B cell (primary cell): ENCODE results near the gene TSBP1. TPM values are rescaled to one million over a fixed set of nuclear protein-coding genes. Genes with fewer than 3 reads are reported as not detected.

ENCODE experiments used
- ATAC-seq: fragments of 200-7000 bp; cut with Tn5 transposase; one replicate; pipeline ENCODE4 v1.10.0; 2021; ENCODE audit warnings: low read depth, mild to moderate bottlenecking, moderate number of reproducible peaks, moderate library complexity
- CTCF ChIA-PET: fragments of 350-600 bp; sonication (Branson Sonifier 250); formaldehyde crosslinking; loops from one replicate; lab custom pipeline; 2021; ENCODE audit warnings: antibody characterized with exemption, inconsistent platforms; lab: Charles Lee
- POLR2A ChIA-PET: fragments of 350-600 bp; sonication (Branson Sonifier 250); formaldehyde crosslinking; loops from one replicate; lab custom pipeline; 2021; ENCODE audit warnings: antibody characterized with exemption; lab: Charles Lee
- DNase-seq: peaks from one replicate; pipeline ENCODE4 v3.0.0; 2013
- H2AFZ ChIP-seq: 2 replicates; pipeline ENCODE4 v1.6.1; 2012; ENCODE audit warnings: mild to moderate bottlenecking, low read depth, low read length; ENCODE audit not compliant: insufficient read depth, poor library complexity, severe bottlenecking
- H3K27ac ChIP-seq, 2 donors: 1 replicate in 1 of 2; 2 replicates in 1 of 2; pipeline ENCODE4 v1.5.1; 2012 to 2013; ENCODE audit warnings: low read length in 2 of 2, mild to moderate bottlenecking in 2 of 2, moderate library complexity in 1 of 2
- H3K27me3 ChIP-seq, 4 experiments: fragments of 200-600 bp in 1 of 4; sonication (generic) in 1 of 4; replicated peaks in 1 of 4; 1 replicate in 2 of 4; 2 replicates in 2 of 4; pipeline versions ENCODE4 v1.6.1 to v1.7.0; 2013 to 2016; ENCODE audit warnings: low read length in 3 of 4, mild to moderate bottlenecking in 2 of 4, mixed read lengths in 1 of 4, moderate library complexity in 1 of 4; ENCODE audit not compliant: insufficient read depth in 4 of 4, control insufficient read depth in 3 of 4; ENCODE audit errors: control extremely low read depth in 1 of 4
- H3K36me3 ChIP-seq, 2 experiments: replicated peaks in 1 of 2; 1 replicate in 1 of 2; 2 replicates in 1 of 2; pipeline versions ENCODE4 v1.6.1 to v1.7.1; 2013; ENCODE audit warnings: low read length in 1 of 2; ENCODE audit not compliant: insufficient read depth in 2 of 2, control insufficient read depth in 1 of 2; ENCODE audit errors: control extremely low read depth in 1 of 2, extremely low read depth in 1 of 2
- H3K4me1 ChIP-seq, 2 donors: fragments of 200-600 bp in 1 of 2; sonication (generic) in 1 of 2; 1 replicate in 1 of 2; 2 replicates in 1 of 2; pipeline versions ENCODE4 v1.5.1 to v1.6.1; 2013 to 2017; ENCODE audit warnings: low read length in 2 of 2; ENCODE audit not compliant: control insufficient read depth in 2 of 2, insufficient read depth in 2 of 2
- H3K4me2 ChIP-seq: replicated peaks from 2 replicates; pipeline ENCODE3; 2012; ENCODE audit warnings: mild to moderate bottlenecking, low read depth, low read length; ENCODE audit not compliant: poor library complexity, severe bottlenecking
- H3K4me3 ChIP-seq, 5 experiments: fragments of 200-600 bp in 1 of 5; sonication (generic) in 1 of 5; 1 replicate in 3 of 5; 2 replicates in 2 of 5; pipeline versions ENCODE4 v1.5.1 to v1.7.0; 2011 to 2016; ENCODE audit warnings: low read length in 4 of 5, mild to moderate bottlenecking in 4 of 5, low read depth in 2 of 5, control low read depth in 1 of 5, moderate library complexity in 1 of 5; ENCODE audit not compliant: insufficient read depth in 1 of 5; ENCODE audit errors: control extremely low read depth in 1 of 5, extremely low read depth in 1 of 5
- H3K79me2 ChIP-seq: fragments of 200-600 bp; sonication (generic); one replicate; pipeline ENCODE4 v1.6.0; 2016; ENCODE audit warnings: low read length; ENCODE audit not compliant: control insufficient read depth, insufficient read depth
- H3K9ac ChIP-seq: fragments of 200-600 bp; sonication (generic); 2 replicates; pipeline ENCODE4 v1.6.1; 2017; ENCODE audit warnings: mild to moderate bottlenecking, low read length, moderate library complexity
- H3K9me3 ChIP-seq, 3 donors: one replicate each; pipeline versions ENCODE4 v1.6.1 to v1.7.1; 2013; ENCODE audit warnings: low read length in 2 of 3; ENCODE audit not compliant: control insufficient read depth in 2 of 3, insufficient read depth in 1 of 3; ENCODE audit errors: control extremely low read depth in 1 of 3
- H4K20me1 ChIP-seq: 2 replicates; pipeline ENCODE4 v1.6.0; 2012; ENCODE audit warnings: mild to moderate bottlenecking, low read length; ENCODE audit not compliant: insufficient read depth, control insufficient read depth, poor library complexity, severe bottlenecking
- H3K27ac Mint-ChIP-seq: one replicate; pipeline ENCODE4 v1.8.0; 2021; ENCODE audit warnings: mixed read lengths
- H3K27me3 Mint-ChIP-seq: one replicate; pipeline ENCODE4 v1.8.0; 2021; ENCODE audit warnings: mixed read lengths
- H3K4me1 Mint-ChIP-seq: one replicate; pipeline ENCODE4 v1.8.0; 2021; ENCODE audit warnings: mixed read lengths
- H3K4me3 Mint-ChIP-seq: one replicate; pipeline ENCODE4 v1.8.0; 2021; ENCODE audit warnings: mixed read lengths
- H3K9me3 Mint-ChIP-seq: one replicate; pipeline ENCODE4 v1.8.0; 2022; ENCODE audit warnings: mixed read lengths; ENCODE audit not compliant: insufficient read depth
- CTCF ChIP-seq: fragments of 200-600 bp; IDR thresholded peaks from one replicate; pipeline ENCODE4 v1.8.0; 2022; ENCODE audit warnings: antibody characterized with exemption, mild to moderate bottlenecking
- EZH2 ChIP-seq: IDR thresholded peaks from 2 replicates; pipeline ENCODE4 v1.6.1; 2012; ENCODE audit warnings: borderline replicate concordance, low read depth, mild to moderate bottlenecking, moderate library complexity, low read length; ENCODE audit not compliant: insufficient read depth, poor library complexity, severe bottlenecking
- WGBS: methylation state at CpG from one replicate; pipeline ENCODE4 v1.1.5; 2013; ENCODE audit warnings: missing lambda C conversion rate; ENCODE audit not compliant: insufficient coverage; 5-methylcytosine and 5-hydroxymethylcytosine counted together
- intact Hi-C: fragments of 100-400 bp; cut with micrococcal nuclease; formaldehyde crosslinking; loops from one replicate; pipeline ENCODE4 v1.10.0; 2022
- polyA plus RNA-seq: library from polyadenylated mRNA; depleted of rRNA; stranded (reverse); fragments of >200 nt; gene quantifications from 2 replicates; pipeline ENCODE4 v1.2.3, GENCODE V29; 2012
- total RNA-seq, 2 donors: library from RNA; stranded (reverse); fragments of 120-200 nt in 1 of 2; gene quantifications; 1 replicate in 1 of 2; 2 replicates in 1 of 2; pipeline versions ENCODE4 v1.2.3 to v1.2.4, GENCODE V29; 2013 to 2022

TSBP1 gene
- total and polyA plus RNA-seq, 2 donors (not counting 1 experiment from before 2014, with no cell fraction given), result not detected

DNA sequence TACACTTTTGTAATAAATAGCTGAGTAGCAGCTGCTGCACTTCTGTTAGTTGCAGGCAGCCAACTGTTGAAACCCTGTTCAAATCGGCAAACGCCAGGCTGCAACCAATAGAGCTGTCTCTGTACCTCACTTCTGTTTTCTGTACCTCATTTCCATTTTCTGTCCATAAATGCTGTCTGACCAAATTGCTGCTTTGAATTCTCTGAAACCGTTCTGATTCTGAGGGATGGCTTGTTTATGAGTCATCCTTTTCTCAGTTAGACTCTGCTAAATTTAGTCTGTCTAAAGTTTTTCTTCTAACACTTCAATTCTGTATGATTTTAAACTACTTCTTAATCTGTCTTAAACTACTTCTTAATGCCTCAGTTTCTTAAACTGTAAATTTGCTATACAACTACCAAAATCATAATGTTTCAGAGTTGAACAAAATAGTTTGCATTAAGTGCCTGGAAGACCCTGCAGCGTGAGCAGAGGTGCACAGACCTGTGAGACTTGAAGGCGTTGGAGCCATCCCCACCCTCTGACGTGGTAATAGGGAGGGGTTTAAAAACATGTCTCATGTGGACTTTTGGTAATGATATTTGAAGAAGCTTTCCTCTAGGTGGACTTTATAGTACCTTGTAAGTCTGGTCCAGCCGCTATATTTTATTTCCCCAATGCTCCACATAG lies 25.7 kb upstream of the TSBP1 start:
- ChIA-PET CTCF (interaction anchor here (0.9 to 3.1 kb wide), 8 partner anchors 13 to 471 kb away, joined by 3 to 15 read pairs (median 4); no protein-coding TSS in a partner anchor), POLR2A (no interaction called here)
- TF ChIP-seq CTCF (no peak), EZH2 (no peak)
- no peaks in the 10 kb centered on the region for H4K20me1 ChIP-seq
- H3K27me3 ChIP-seq, result no peaks in the 10 kb centered on the region
- peak overlapping the region; percentile 86 for H3K27ac Mint-ChIP-seq
- intact Hi-C loops, result loop anchor here (5.0 kb wide), 1 partner anchor 140 kb away; no protein-coding TSS in a partner anchor
- peak overlapping the region; percentile 55 for H3K4me2 ChIP-seq
- peak overlapping the region; percentile 64 for H3K4me3 Mint-ChIP-seq
- no peaks in the 10 kb centered on the region for H3K27me3 Mint-ChIP-seq
- WGBS, result 57% methylated on average over 2 of the region's 7 CpGs
- peaks cover 16% of the 10 kb centered on the region for H3K4me1 Mint-ChIP-seq
- ATAC-seq, result peak; percentile 84
- H3K36me3 ChIP-seq, result no peaks in the 10 kb centered on the region
- H3K9me3 Mint-ChIP-seq, result no peaks in the 10 kb centered on the region
- H2AFZ ChIP-seq, result peak overlapping the region; percentile 42
- peak overlapping the region in 1 of 2 donors; percentile 18 for H3K27ac ChIP-seq
- H3K9me3 ChIP-seq, result no peaks in the 10 kb centered on the region
- no peak overlapping the region for H3K9ac ChIP-seq
- DNase-seq, result peak; percentile 51
- peaks cover 0 to 13% of the 10 kb centered on the region in 2 donors for H3K4me1 ChIP-seq
- H3K4me3 ChIP-seq, result no peak overlapping the region
- H3K79me2 ChIP-seq, result no peaks in the 10 kb centered on the region

- H3K79me2 ChIP-seq, result no peaks in the 10 kb centered on the region
- no peaks in the 10 kb centered on the region for H3K9me3 ChIP-seq
- H3K4me2 ChIP-seq, result no peak overlapping the region
- no peak overlapping the region for H3K4me3 ChIP-seq
- no peaks in the 10 kb centered on the region for H3K27me3 Mint-ChIP-seq
- peaks cover 0 to 13% of the 10 kb centered on the region in 2 donors for H3K4me1 ChIP-seq
- no peak overlapping the region for H3K4me3 Mint-ChIP-seq
- DNase-seq, result no peak
- ChIA-PET POLR2A (no interaction called here), CTCF (interaction anchor here (1.2 to 1.3 kb wide), 2 partner anchors 17 to 472 kb away, joined by 3 to 4 read pairs; no protein-coding TSS in a partner anchor)
- H3K27ac Mint-ChIP-seq, result no peak overlapping the region
- H2AFZ ChIP-seq, result no peak overlapping the region
- H3K27ac ChIP-seq, result no peak overlapping the region
- H3K9me3 Mint-ChIP-seq, result no peaks in the 10 kb centered on the region
- no peak overlapping the region for H3K9ac ChIP-seq
- peaks cover 16% of the 10 kb centered on the region for H3K4me1 Mint-ChIP-seq
- no peaks in the 10 kb centered on the region for H3K27me3 ChIP-seq
- H4K20me1 ChIP-seq, result no peaks in the 10 kb centered on the region
- intact Hi-C loops, result loop anchor here (5.0 kb wide), 1 partner anchor 139 kb away; no protein-coding TSS in a partner anchor
- no peak for TF ChIP-seq EZH2
- no peak for TF ChIP-seq CTCF
- ATAC-seq, result no peak
- no peaks in the 10 kb centered on the region for H3K36me3 ChIP-seq
- WGBS, result 99% methylated on average over 8 of the region's 10 CpGs
Observed at GRCh38 chr6:32396028-32396427, 24.3 kb upstream of the TSBP1 start.
